Thyroid gland (tissue), 4 donors: ENCODE measurements around the gene LPCAT1. TPM values are rescaled to one million over a fixed set of nuclear protein-coding genes. Genes with fewer than 3 reads are reported as not detected.

Experiments
- DNase-seq, 2 donors: peaks; one replicate each; pipeline ENCODE4 v3.0.0-alpha.2; 2019
- H3K27ac ChIP-seq, 3 donors: fragments of 200-600 bp; sonication (generic); 1 replicate in 2 of 3; 2 replicates in 1 of 3; pipeline ENCODE4 v1.5.1; 2016 to 2019; ENCODE audit warnings: mild to moderate bottlenecking in 1 of 3, moderate library complexity in 1 of 3
- H3K27me3 ChIP-seq: fragments of 200-600 bp; sonication (generic); one replicate; pipeline ENCODE4 v1.5.1; 2019
- H3K36me3 ChIP-seq, 2 donors: fragments of 200-600 bp; sonication (generic); one replicate each; pipeline ENCODE4 v1.5.1; 2016 to 2019
- H3K4me1 ChIP-seq, 2 donors: fragments of 200-600 bp; sonication (generic); one replicate each; pipeline ENCODE4 v1.5.1; 2017 to 2019
- H3K4me3 ChIP-seq, 3 donors: fragments of 200-600 bp; sonication (generic); replicated peaks in 1 of 3; 1 replicate in 2 of 3; 2 replicates in 1 of 3; pipeline ENCODE4 v1.5.1; 2016; ENCODE audit warnings: mild to moderate bottlenecking in 1 of 3
- H3K9me3 ChIP-seq: fragments of 200-600 bp; sonication (generic); one replicate; pipeline ENCODE4 v1.5.1; 2017
- POLR2A ChIP-seq, 2 donors: fragments of 450-650 bp; IDR thresholded peaks; one replicate each; pipeline ENCODE4 v1.6.1; 2017; ENCODE audit warnings: antibody characterized with exemption in 2 of 2, mild to moderate bottlenecking in 2 of 2, moderate library complexity in 1 of 2
- WGBS, 2 donors: methylation state at CpG; one replicate each; pipeline ENCODE4 v1.1.5; 2017; 5-methylcytosine and 5-hydroxymethylcytosine counted together
- intact Hi-C: fragments of 100-400 bp; cut with DNase I; formaldehyde crosslinking; loops from one replicate; pipeline ENCODE4 v1.15.1; 2023
- total RNA-seq, 4 donors: library from RNA; depleted of rRNA; stranded (reverse); fragments of >200 nt; gene quantifications; one replicate each; pipeline ENCODE4 v1.2.3, GENCODE V29; 2016
- TF ChIP-seq, protein P1 (sequence below), 6 experiments: fragments of 200-600 bp in 3 of 6; fragments of 450-650 bp in 3 of 6; sonication (generic) in 3 of 6; IDR thresholded peaks; one replicate each; pipeline ENCODE4 v1.5.1; 2016 to 2019; ENCODE audit warnings: antibody characterized with exemption in 6 of 6, mild to moderate bottlenecking in 2 of 6, inconsistent platforms in 1 of 6, moderate library complexity in 1 of 6

LPCAT1 gene
- total RNA-seq, 4 donors from 2014 or later: 30.9 to 35.7 (median 33.3) TPM

DNA sequence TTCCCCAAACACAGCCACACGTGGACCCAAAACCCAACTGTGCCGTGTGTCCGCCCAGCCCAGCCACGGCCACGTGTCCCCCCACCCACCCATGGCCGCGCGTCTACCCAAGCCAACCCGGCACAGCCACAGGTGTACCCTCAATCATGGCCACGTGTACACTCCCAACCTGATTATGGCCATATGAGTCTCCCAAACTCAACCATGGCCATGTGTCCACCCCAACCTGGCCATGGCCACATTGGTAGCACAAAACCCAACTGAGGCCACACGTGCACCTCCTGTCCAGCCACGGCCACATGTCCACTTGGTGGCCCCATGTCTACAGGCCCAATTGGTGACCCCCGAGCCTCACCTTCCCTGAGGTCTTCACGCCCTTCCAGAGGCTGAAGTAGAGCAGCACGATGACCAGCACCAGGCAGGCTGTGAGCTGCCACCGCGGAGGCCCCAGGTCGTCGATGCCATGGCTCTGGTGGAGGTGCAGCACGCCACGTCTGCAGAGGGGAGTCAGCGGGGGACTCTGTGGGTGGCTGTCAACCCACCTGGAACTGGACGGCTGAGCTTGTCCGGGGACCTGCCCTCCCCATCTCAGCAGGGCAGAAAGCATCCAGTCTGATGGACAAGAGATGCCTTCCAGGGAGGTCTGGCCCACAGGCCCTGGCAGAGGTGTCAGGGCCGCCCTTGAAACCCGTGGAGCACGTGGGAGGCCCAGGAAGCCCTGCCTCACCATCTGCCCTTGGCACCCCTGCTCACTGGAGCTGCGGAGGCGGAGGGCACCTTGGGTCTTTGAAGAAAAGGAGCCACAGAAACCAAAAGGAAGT is 102.0 kb downstream of the LPCAT1 start:
- Histone ChIP-seq H3K36me3 (no peaks in the 10 kb centered on the region), H3K9me3 (no peaks in the 10 kb centered on the region), H3K4me1 (peaks cover 4 to 7% of the 10 kb centered on the region in 2 donors), H3K4me3 (no peak overlapping the region), H3K27ac (no peak overlapping the region), H3K27me3 (no peaks in the 10 kb centered on the region)
- TF ChIP-seq, protein P1, sequence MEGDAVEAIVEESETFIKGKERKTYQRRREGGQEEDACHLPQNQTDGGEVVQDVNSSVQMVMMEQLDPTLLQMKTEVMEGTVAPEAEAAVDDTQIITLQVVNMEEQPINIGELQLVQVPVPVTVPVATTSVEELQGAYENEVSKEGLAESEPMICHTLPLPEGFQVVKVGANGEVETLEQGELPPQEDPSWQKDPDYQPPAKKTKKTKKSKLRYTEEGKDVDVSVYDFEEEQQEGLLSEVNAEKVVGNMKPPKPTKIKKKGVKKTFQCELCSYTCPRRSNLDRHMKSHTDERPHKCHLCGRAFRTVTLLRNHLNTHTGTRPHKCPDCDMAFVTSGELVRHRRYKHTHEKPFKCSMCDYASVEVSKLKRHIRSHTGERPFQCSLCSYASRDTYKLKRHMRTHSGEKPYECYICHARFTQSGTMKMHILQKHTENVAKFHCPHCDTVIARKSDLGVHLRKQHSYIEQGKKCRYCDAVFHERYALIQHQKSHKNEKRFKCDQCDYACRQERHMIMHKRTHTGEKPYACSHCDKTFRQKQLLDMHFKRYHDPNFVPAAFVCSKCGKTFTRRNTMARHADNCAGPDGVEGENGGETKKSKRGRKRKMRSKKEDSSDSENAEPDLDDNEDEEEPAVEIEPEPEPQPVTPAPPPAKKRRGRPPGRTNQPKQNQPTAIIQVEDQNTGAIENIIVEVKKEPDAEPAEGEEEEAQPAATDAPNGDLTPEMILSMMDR (IDR thresholded peaks at IDR 0.05): no peak
- DNase-seq: no peak
- intact Hi-C loops: no loop called here
- WGBS, 2 donors: 91 to 94% methylated on average over 21 to 26 of the region's 29 CpGs

GRCh38 chr5:1420211-1421195 is 103.3 kb downstream of the LPCAT1 start:
- H3K9me3 ChIP-seq: no peaks in the 10 kb centered on the region
- TF ChIP-seq, protein P1 (IDR thresholded peaks at IDR 0.05): no peak
- TF ChIP-seq POLR2A (IDR thresholded peaks at IDR 0.05): no peak
- H3K36me3 ChIP-seq: no peaks in the 10 kb centered on the region
- peak; percentile 47 to 62 for DNase-seq
- 48% methylated on average over 14 to 20 of the region's 23 CpGs for WGBS, 2 donors
- no peak overlapping the region for H3K4me3 ChIP-seq
- H3K27ac ChIP-seq: no peak overlapping the region
- no peaks in the 10 kb centered on the region for H3K27me3 ChIP-seq
- intact Hi-C loops: no loop called here
- H3K4me1 ChIP-seq: peaks cover 4 to 7% of the 10 kb centered on the region in 2 donors

DNA sequence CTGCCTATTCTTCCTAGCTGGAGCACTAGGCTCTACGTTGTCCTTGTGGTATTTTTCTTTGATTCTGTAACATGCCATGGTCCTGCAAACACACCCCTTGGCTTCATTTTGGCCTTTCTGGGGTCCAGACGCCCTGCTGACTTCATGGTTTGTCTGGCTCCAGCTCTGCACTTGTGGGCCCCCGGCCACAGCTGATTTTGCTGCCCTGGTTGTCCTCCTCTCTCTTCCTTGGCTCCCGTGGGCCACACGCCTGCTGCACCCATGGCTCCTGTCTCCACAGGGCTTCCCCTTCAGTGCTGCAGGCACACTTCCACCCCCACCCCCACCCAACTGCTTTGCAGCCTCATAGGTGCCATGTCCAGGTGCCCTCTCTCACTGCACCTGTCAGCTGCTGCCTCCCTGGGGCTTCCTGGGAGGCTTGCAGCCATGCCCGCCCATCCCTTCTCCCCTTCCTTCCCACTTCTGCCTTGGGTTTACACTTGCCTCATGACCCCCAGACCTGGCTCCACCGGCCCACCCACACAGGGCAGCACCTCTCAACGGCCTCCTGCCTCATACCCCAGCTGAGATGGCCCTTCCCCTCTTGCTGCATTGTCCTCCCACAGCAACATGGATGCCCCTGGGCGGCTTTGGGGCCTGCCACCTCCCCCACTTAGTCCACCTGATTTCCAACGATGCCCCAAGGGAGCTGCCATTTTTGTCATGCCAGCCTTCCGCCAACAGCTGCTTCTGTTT is 104.1 kb downstream of the LPCAT1 start:
- H3K9me3 ChIP-seq: no peaks in the 10 kb centered on the region
- intact Hi-C loops: no loop called here
- no peak overlapping the region for H3K27ac ChIP-seq
- no peak overlapping the region for H3K4me3 ChIP-seq
- peaks cover 4 to 7% of the 10 kb centered on the region in 2 donors for H3K4me1 ChIP-seq
- TF ChIP-seq POLR2A (IDR thresholded peaks at IDR 0.05): no peak
- TF ChIP-seq, protein P1 (IDR thresholded peaks at IDR 0.05): no peak
- DNase-seq: no peak
- no peaks in the 10 kb centered on the region for H3K27me3 ChIP-seq
- WGBS, 2 donors: 78 to 79% methylated on average over 11 of the region's 11 CpGs
- no peaks in the 10 kb centered on the region for H3K36me3 ChIP-seq

DNA sequence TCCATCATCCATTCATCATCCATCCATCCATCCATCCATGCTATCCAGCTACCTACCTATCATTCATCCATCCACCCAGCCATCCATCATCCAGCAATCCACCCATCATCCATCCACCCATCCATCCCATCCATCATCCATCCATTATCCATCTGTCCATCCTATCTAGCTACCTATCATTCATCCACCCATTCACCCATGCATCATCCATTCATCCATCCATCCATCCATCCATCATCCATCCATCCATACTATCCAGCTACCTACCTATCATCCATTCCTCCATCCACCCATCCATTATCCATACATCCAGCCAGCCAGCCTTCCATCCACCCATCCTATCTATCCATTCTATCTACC is 104.9 kb downstream of the LPCAT1 start:
- Histone ChIP-seq H3K4me3 (no peak overlapping the region), H3K4me1 (peaks cover 4 to 7% of the 10 kb centered on the region in 2 donors), H3K27me3 (no peaks in the 10 kb centered on the region), H3K9me3 (no peaks in the 10 kb centered on the region), H3K27ac (no peak overlapping the region), H3K36me3 (no peaks in the 10 kb centered on the region)
- TF ChIP-seq, protein P1 (IDR thresholded peaks at IDR 0.05): no peak
- no peak for TF ChIP-seq POLR2A (IDR thresholded peaks at IDR 0.05)
- intact Hi-C loops: no loop called here
- no peak for DNase-seq
